ENCODE measurements around the gene MMS19. TPM values are rescaled to one million over a fixed set of nuclear protein-coding genes. Genes with fewer than 3 reads are reported as not detected.

The MMS19 gene
- total RNA-seq, 4 donors from 2014 or later: 62.8 to 116 (median 106) TPM

DNA sequence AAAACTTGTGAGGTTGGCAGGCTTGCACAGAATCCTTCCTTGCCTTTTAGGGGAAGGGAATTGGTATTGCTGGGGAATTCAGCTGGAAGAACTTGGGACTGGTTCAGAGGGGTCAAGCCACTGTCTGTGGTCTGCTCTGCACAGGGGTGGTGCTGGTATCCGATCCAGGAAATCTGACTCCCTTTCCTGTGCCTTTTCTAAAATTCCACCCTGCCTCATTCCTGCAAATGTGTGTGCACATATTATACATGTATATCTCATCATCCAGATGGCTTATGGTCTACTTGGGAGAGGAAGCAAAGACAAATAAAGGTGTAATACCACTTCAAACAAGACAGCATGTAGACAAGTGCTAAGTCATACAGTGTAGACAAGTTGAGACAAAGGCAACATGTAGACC is 14.8 kb upstream of the MMS19 start:
- no peaks in the 10 kb centered on the region for H3K36me3 ChIP-seq
- no peaks in the 10 kb centered on the region for H3K9me3 ChIP-seq
- H3K27me3 ChIP-seq: no peaks in the 10 kb centered on the region
- H3K27ac ChIP-seq: no peak overlapping the region
- TF ChIP-seq, protein P1, sequence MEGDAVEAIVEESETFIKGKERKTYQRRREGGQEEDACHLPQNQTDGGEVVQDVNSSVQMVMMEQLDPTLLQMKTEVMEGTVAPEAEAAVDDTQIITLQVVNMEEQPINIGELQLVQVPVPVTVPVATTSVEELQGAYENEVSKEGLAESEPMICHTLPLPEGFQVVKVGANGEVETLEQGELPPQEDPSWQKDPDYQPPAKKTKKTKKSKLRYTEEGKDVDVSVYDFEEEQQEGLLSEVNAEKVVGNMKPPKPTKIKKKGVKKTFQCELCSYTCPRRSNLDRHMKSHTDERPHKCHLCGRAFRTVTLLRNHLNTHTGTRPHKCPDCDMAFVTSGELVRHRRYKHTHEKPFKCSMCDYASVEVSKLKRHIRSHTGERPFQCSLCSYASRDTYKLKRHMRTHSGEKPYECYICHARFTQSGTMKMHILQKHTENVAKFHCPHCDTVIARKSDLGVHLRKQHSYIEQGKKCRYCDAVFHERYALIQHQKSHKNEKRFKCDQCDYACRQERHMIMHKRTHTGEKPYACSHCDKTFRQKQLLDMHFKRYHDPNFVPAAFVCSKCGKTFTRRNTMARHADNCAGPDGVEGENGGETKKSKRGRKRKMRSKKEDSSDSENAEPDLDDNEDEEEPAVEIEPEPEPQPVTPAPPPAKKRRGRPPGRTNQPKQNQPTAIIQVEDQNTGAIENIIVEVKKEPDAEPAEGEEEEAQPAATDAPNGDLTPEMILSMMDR (IDR thresholded peaks at IDR 0.05): no peak
- TF ChIP-seq POLR2A (IDR thresholded peaks at IDR 0.05) (no peak), EP300 (IDR thresholded peaks at IDR 0.05; ENCODE audit: low read depth) (no peak), POLR2AphosphoS5 (IDR thresholded peaks at IDR 0.05) (no peak)
- in situ Hi-C loops (cut with MboI; ENCODE audit: low pct_ligation_motif_present in 1 of 4, low pct_unique_long_range_greater_than_20kb in 1 of 4, low sequenced_read_pairs in 3 of 4): no loop called here
- peaks cover 0 to 4% (median 0%) of the 10 kb centered on the region in 4 donors for H3K4me1 ChIP-seq
- DNase-seq: no peak
- H3K4me3 ChIP-seq: no peak overlapping the region
- intact Hi-C loops (cut with DNase I; ENCODE audit: low total_unique reads): no loop called here
- 75% methylated on average over 1 of the region's 1 CpG for WGBS, 2 donors (ENCODE audit: low coverage in 1 of 2)

DNA sequence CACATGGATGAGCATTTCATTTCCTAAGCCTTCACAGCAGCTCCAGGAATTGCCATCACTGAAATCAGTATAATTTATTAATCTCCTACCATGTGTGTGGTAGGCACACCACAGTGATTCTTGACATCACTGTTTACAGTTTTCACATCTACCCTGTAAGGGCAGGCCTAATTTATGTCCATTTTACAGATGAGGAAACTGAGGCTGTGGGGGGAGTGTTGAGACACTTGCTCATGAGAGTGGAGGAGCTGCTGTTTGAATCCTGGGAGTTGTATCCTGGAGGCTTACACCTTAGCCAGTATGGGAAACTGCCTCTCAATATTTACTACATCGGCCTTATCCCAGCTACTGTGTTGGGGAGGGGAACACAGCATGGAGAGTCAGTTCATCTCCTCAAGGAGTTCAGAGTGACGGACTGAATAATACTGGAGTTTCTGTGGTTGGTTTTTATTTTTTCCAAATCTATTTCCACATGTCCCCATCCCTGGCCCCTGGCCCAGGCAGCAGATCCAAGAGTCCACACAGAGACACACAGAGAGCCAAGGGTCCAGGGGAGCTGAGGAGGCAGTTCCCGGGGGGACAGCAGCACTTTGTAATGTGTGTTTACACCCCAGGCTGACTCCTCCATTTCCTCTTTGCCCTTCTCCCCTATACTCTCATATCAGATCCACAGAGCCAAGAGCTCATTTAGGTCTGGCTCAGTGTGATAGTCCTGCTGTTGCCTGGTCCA is 13.7 kb upstream of the MMS19 start:
- H3K36me3 ChIP-seq: no peaks in the 10 kb centered on the region
- DNase-seq: no peak
- in situ Hi-C loops (cut with MboI; ENCODE audit: low pct_ligation_motif_present in 1 of 4, low pct_unique_long_range_greater_than_20kb in 1 of 4, low sequenced_read_pairs in 3 of 4) (no loop called here), intact Hi-C loops (cut with DNase I; ENCODE audit: low total_unique reads) (no loop called here)
- 54 to 64% methylated on average over 3 of the region's 3 CpGs for WGBS, 2 donors (ENCODE audit: low coverage in 1 of 2)
- H3K27me3 ChIP-seq: no peaks in the 10 kb centered on the region
- H3K4me1 ChIP-seq: no peaks in the 10 kb centered on the region
- H3K9me3 ChIP-seq: no peaks in the 10 kb centered on the region
- TF ChIP-seq POLR2AphosphoS5 (IDR thresholded peaks at IDR 0.05): no peak
- no peak for TF ChIP-seq EP300 (IDR thresholded peaks at IDR 0.05; ENCODE audit: low read depth)
- TF ChIP-seq, protein P1 (IDR thresholded peaks at IDR 0.05): no peak
- no peak for TF ChIP-seq POLR2A (IDR thresholded peaks at IDR 0.05)
- no peak overlapping the region for H3K4me3 ChIP-seq
- no peak overlapping the region for H3K27ac ChIP-seq

DNA sequence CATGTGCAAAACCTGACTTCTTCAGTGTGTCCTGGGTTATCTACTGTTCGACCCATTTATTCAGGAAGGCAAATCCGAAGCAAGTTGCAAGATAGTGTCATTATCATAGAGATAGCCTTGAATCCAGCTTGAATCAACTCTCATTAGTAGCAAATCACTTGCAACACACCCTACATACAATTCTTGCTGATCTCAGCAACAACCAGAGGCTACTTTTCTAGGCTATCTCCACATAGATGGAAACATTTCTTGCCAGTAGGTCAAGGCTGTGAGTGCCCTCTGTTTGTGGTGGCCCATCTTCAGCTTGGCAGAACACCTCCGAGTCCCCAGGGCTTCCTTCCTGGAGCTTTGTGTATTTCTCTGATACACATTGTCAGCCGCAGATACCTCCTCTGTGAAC is 12.5 kb upstream of the MMS19 start:
- no peak for DNase-seq
- Histone ChIP-seq H3K4me1 (no peaks in the 10 kb centered on the region), H3K27me3 (no peaks in the 10 kb centered on the region), H3K36me3 (no peaks in the 10 kb centered on the region), H3K27ac (no peak overlapping the region), H3K9me3 (no peaks in the 10 kb centered on the region), H3K4me3 (no peak overlapping the region)
- 89% methylated on average over 4 of the region's 4 CpGs; no CpG with 5 or more reads in 1 of the 2 donors for WGBS, 2 donors (ENCODE audit: low coverage in 1 of 2)
- in situ Hi-C loops (cut with MboI; ENCODE audit: low pct_ligation_motif_present in 1 of 4, low pct_unique_long_range_greater_than_20kb in 1 of 4, low sequenced_read_pairs in 3 of 4) (no loop called here), intact Hi-C loops (cut with DNase I; ENCODE audit: low total_unique reads) (no loop called here)
- TF ChIP-seq POLR2A (IDR thresholded peaks at IDR 0.05) (no peak), EP300 (IDR thresholded peaks at IDR 0.05; ENCODE audit: low read depth) (no peak), POLR2AphosphoS5 (IDR thresholded peaks at IDR 0.05) (no peak)
- TF ChIP-seq, protein P1 (IDR thresholded peaks at IDR 0.05): no peak

DNA sequence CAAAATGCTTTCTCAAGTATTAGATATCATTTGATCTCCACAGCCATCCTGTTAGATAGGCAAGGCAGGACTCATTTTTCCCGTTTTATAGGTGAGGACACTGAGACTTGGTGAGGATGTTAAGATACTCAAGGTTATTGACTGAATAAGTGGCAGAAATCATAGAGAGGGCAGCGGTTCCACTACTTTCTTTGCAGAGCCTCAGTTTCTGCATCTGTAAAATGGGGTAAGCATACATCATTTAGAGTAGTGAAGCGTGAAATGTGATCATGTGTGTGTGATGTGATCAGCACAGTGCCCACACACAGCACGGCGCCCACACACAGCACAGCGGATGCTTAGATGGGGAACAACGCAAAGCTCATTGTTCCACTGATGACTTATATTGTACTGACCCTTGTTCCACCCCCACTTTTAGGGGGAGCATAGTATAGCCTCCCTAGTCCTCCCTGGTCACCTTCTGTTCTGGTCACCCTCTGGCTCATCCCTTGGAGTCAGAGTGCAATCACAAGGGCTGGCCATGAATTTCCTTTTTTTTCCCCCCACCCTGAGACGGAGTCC is 11.0 kb upstream of the MMS19 start:
- H3K27me3 ChIP-seq: no peaks in the 10 kb centered on the region
- WGBS, 2 donors (ENCODE audit: low coverage in 1 of 2): 75 to 78% methylated on average over 4 to 8 of the region's 8 CpGs
- TF ChIP-seq, protein P1 (IDR thresholded peaks at IDR 0.05): no peak
- no peak for TF ChIP-seq EP300 (IDR thresholded peaks at IDR 0.05; ENCODE audit: low read depth)
- TF ChIP-seq POLR2AphosphoS5 (IDR thresholded peaks at IDR 0.05): no peak
- no peak for TF ChIP-seq POLR2A (IDR thresholded peaks at IDR 0.05)
- no peaks in the 10 kb centered on the region for H3K9me3 ChIP-seq
- no peak overlapping the region for H3K27ac ChIP-seq
- no peak for DNase-seq
- no peaks in the 10 kb centered on the region for H3K4me1 ChIP-seq
- H3K4me3 ChIP-seq: no peak overlapping the region
- intact Hi-C loops (cut with DNase I; ENCODE audit: low total_unique reads): no loop called here
- H3K36me3 ChIP-seq: no peaks in the 10 kb centered on the region
- in situ Hi-C loops (cut with MboI; ENCODE audit: low pct_ligation_motif_present in 1 of 4, low pct_unique_long_range_greater_than_20kb in 1 of 4, low sequenced_read_pairs in 3 of 4): no loop called here

Measured in transverse colon (tissue), 4 donors.